Fibroblast of lung (primary cell): ENCODE data around the gene OCIAD1. TPM values are rescaled to one million over a fixed set of nuclear protein-coding genes. Genes with fewer than 3 reads are reported as not detected.

Experiments
- DNase-seq, 2 donors: peaks; one replicate each; pipeline versions ENCODE4 v3.0.0 to v3.0.0-alpha.2; 2010; ENCODE audit warnings: low read depth in 2 of 2
- H2AFZ ChIP-seq: 2 replicates; pipeline ENCODE4 v1.5.1; 2012; ENCODE audit warnings: low read length, control low read depth, inconsistent platforms
- H3K27ac ChIP-seq: 2 replicates; pipeline ENCODE4 v1.5.1; 2011; ENCODE audit warnings: low read length, control low read depth; ENCODE audit not compliant: insufficient read depth
- H3K27me3 ChIP-seq: 2 replicates; pipeline ENCODE4 v1.5.1; 2011; ENCODE audit warnings: mild to moderate bottlenecking, low read length; ENCODE audit not compliant: control insufficient read depth, insufficient read depth
- H3K36me3 ChIP-seq: 2 replicates; pipeline ENCODE4 v1.5.1; 2011; ENCODE audit warnings: low read length; ENCODE audit not compliant: control insufficient read depth, insufficient read depth
- H3K4me1 ChIP-seq: 2 replicates; pipeline ENCODE4 v1.5.1; 2011; ENCODE audit warnings: low read length; ENCODE audit not compliant: control insufficient read depth, insufficient read depth; ENCODE audit errors: extremely low read depth
- H3K4me2 ChIP-seq: 2 replicates; pipeline ENCODE4 v1.5.1; 2011; ENCODE audit warnings: low read length, control low read depth; ENCODE audit not compliant: insufficient read depth; ENCODE audit errors: extremely low read depth
- H3K4me3 ChIP-seq, 4 experiments: fragments of 200-600 bp in 1 of 4; sonication (generic) in 1 of 4; replicated peaks in 1 of 4; 2 replicates each; pipeline ENCODE4 v1.5.1; 2011 to 2016; ENCODE audit warnings: low read length in 4 of 4, low read depth in 3 of 4, mild to moderate bottlenecking in 3 of 4, control low read depth in 2 of 4, inconsistent platforms in 1 of 4, mixed read lengths in 1 of 4; ENCODE audit not compliant: insufficient read depth in 1 of 4; ENCODE audit errors: control extremely low read depth in 1 of 4
- H3K79me2 ChIP-seq: 2 replicates; pipeline ENCODE4 v1.5.1; 2012; ENCODE audit warnings: mild to moderate bottlenecking, low read length, inconsistent platforms; ENCODE audit not compliant: control insufficient read depth, insufficient read depth
- H3K9ac ChIP-seq: 2 replicates; pipeline ENCODE4 v1.5.1; 2011; ENCODE audit warnings: mild to moderate bottlenecking, low read length, control low read depth; ENCODE audit not compliant: insufficient read depth
- H3K9me3 ChIP-seq: 2 replicates; pipeline ENCODE4 v1.5.1; 2012; ENCODE audit warnings: low read depth, low read length; ENCODE audit not compliant: control insufficient read depth, insufficient read depth
- H4K20me1 ChIP-seq: 2 replicates; pipeline ENCODE4 v1.5.1; 2011; ENCODE audit warnings: low read length; ENCODE audit not compliant: control insufficient read depth, insufficient read depth; ENCODE audit errors: extremely low read depth
- CTCF ChIP-seq, 2 donors: IDR thresholded peaks in 1 of 2; conservative IDR thresholded peaks in 1 of 2; 1 replicate in 1 of 2; 2 replicates in 1 of 2; pipeline ENCODE4 v1.5.1; 2011 to 2012; ENCODE audit warnings: low read length in 2 of 2, control low read depth in 1 of 2, inconsistent platforms in 1 of 2, low read depth in 1 of 2, mild to moderate bottlenecking in 1 of 2
- EZH2 ChIP-seq: IDR thresholded peaks from 2 replicates; pipeline ENCODE4 v1.5.1; 2012; ENCODE audit warnings: low read length, control low read depth, mild to moderate bottlenecking; ENCODE audit errors: missing control alignments
- polyA plus RNA-seq, 2 donors: library from polyadenylated mRNA; depleted of rRNA in 1 of 2; stranded (reverse) in 1 of 2; unstranded in 1 of 2; fragments of >200 nt; gene quantifications; 2 replicates each; pipeline ENCODE4 v1.2.1, GENCODE V29; 2011 to 2012; ENCODE audit warnings: missing spikeins in 1 of 2
- total RNA-seq: library from RNA; depleted of rRNA; stranded (reverse); fragments of >200 nt; gene quantifications from 2 replicates; pipeline ENCODE4 v1.2.1, GENCODE V29; 2014

The OCIAD1 gene
- total and polyA plus RNA-seq, 2 donors (not counting 1 experiment from before 2014, with no cell fraction given), result 92.8 to 163 TPM

GRCh38 chr4:48899432-48899749, 68.5 kb downstream of the OCIAD1 start:
- H3K9me3 ChIP-seq, result no peaks in the 10 kb centered on the region
- no peak overlapping the region for H3K27ac ChIP-seq
- H3K9ac ChIP-seq, result no peak overlapping the region
- H3K4me2 ChIP-seq, result no peak overlapping the region
- no peak overlapping the region for H2AFZ ChIP-seq
- no peaks in the 10 kb centered on the region for H3K36me3 ChIP-seq
- no peaks in the 10 kb centered on the region for H4K20me1 ChIP-seq
- no peaks in the 10 kb centered on the region for H3K27me3 ChIP-seq
- peaks cover 3% of the 10 kb centered on the region for H3K4me1 ChIP-seq
- H3K4me3 ChIP-seq, result no peak overlapping the region
- TF ChIP-seq CTCF (conservative IDR thresholded peaks at IDR 0.05 in 1 of 2, IDR thresholded peaks at IDR 0.05 in 1 of 2; ENCODE audit: low read depth in 1 of 2, low read length in 2 of 2) (no peak), EZH2 (no peak)
- no peaks in the 10 kb centered on the region for H3K79me2 ChIP-seq
- DNase-seq, result no peak

DNA sequence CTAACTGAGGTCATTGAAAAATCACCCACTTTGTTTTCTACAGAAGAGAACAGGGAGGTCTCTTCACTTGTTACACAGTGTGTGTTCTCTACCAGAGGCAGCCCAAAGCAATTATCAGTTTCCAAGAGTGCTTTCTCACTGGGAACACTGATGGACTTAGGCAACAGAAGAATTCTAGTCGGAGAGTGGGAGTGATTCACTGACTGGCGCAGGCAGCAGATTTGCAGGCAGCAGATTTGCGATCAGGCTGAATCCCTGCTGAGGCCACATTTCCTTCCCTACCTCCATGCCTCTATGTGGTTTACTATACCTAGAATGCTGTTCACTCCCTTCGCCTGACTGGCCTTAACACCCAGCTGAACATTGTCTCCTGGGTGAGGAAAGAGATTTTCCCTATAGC, 69.1 kb downstream of the OCIAD1 start:
- Histone ChIP-seq H3K36me3 (no peaks in the 10 kb centered on the region), H3K27me3 (no peaks in the 10 kb centered on the region), H2AFZ (no peak overlapping the region), H4K20me1 (no peaks in the 10 kb centered on the region), H3K4me3 (no peak overlapping the region), H3K4me1 (peaks cover 3% of the 10 kb centered on the region), H3K27ac (no peak overlapping the region), H3K9ac (no peak overlapping the region), H3K79me2 (no peaks in the 10 kb centered on the region), H3K9me3 (no peaks in the 10 kb centered on the region), H3K4me2 (no peak overlapping the region)
- peak in 1 of 2 donors; percentile 86 for DNase-seq
- TF ChIP-seq EZH2, result no peak
- no peak for TF ChIP-seq CTCF (conservative IDR thresholded peaks at IDR 0.05 in 1 of 2, IDR thresholded peaks at IDR 0.05 in 1 of 2; ENCODE audit: low read depth in 1 of 2, low read length in 2 of 2)

- Histone ChIP-seq H3K27me3 (no peaks in the 10 kb centered on the region), H3K9ac (no peak overlapping the region), H3K79me2 (no peaks in the 10 kb centered on the region), H3K27ac (no peak overlapping the region), H3K36me3 (no peaks in the 10 kb centered on the region), H2AFZ (no peak overlapping the region), H3K4me2 (no peak overlapping the region), H4K20me1 (no peaks in the 10 kb centered on the region), H3K4me1 (peaks cover 3% of the 10 kb centered on the region), H3K9me3 (no peaks in the 10 kb centered on the region), H3K4me3 (no peak overlapping the region)
- TF ChIP-seq EZH2, result no peak
- no peak for TF ChIP-seq CTCF (conservative IDR thresholded peaks at IDR 0.05 in 1 of 2, IDR thresholded peaks at IDR 0.05 in 1 of 2; ENCODE audit: low read depth in 1 of 2, low read length in 2 of 2)
- no peak for DNase-seq
These were observed 70.3 kb downstream of the OCIAD1 start for GRCh38 chr4:48901196-48901595.
